OCI-LY7 (cell line): Measurements from ENCODE around the gene SPO11.

Source experiments
- EZH2phosphoT487 ChIP-seq: fragments of 200-600 bp; sonication (generic); IDR thresholded peaks from 2 replicates; pipeline ENCODE4 v1.6.1; 2018; ENCODE audit warnings: low read depth, borderline replicate concordance, mild to moderate bottlenecking, mixed run types, antibody characterized with exemption, low read length, moderate library complexity, mixed read lengths
- TF ChIP-seq, protein P1 (sequence below): fragments of 200-600 bp; sonication (generic); conservative IDR thresholded peaks from 2 replicates; pipeline ENCODE4 v1.5.1; 2014; ENCODE audit warnings: mild to moderate bottlenecking, antibody characterized with exemption, low read length, moderate library complexity, mixed read lengths

DNA sequence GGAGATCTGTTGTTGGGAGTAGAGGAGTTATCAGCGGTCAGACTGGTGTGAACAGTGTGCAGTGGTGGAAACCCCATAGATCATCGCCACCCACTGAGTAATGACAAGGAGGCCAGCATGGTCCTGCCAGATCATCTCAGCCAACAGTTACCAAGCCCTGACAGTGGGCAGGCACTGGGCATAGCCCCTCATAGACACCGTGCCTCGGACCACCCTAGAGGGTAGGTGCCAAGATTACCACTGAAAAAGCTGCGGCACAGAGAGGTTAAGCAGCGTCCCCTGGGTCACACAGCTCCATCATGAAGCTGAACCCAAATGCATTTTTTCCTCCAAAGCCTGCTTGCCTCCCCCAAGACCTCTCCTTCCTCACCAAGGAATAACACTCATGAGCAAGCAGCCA is 41.7 kb upstream of the SPO11 start:
- TF ChIP-seq, protein P1, sequence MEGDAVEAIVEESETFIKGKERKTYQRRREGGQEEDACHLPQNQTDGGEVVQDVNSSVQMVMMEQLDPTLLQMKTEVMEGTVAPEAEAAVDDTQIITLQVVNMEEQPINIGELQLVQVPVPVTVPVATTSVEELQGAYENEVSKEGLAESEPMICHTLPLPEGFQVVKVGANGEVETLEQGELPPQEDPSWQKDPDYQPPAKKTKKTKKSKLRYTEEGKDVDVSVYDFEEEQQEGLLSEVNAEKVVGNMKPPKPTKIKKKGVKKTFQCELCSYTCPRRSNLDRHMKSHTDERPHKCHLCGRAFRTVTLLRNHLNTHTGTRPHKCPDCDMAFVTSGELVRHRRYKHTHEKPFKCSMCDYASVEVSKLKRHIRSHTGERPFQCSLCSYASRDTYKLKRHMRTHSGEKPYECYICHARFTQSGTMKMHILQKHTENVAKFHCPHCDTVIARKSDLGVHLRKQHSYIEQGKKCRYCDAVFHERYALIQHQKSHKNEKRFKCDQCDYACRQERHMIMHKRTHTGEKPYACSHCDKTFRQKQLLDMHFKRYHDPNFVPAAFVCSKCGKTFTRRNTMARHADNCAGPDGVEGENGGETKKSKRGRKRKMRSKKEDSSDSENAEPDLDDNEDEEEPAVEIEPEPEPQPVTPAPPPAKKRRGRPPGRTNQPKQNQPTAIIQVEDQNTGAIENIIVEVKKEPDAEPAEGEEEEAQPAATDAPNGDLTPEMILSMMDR: no peak
- TF ChIP-seq EZH2phosphoT487: no peak
